GM12878 (cell line): Measurements from ENCODE around the gene MYH10. TPM values are rescaled to one million over a fixed set of nuclear protein-coding genes. Genes with fewer than 3 reads are reported as not detected.

ENCODE experiments used
- ATAC-seq: fragments of 200-7000 bp; cut with Tn5 transposase; 3 replicates; pipeline ENCODE4 v1.9.1; 2020; ENCODE audit warnings: mild to moderate bottlenecking, moderate library complexity
- BruUV-seq: library from RNA; stranded (reverse); fragments of 400-500 nt; replicated peaks from 2 replicates; lab custom pipeline; 2021; lab: Mats Ljungman, UMichigan
- CTCF ChIA-PET: fragments of 300-600 bp; sonication (Branson Sonifier 250); formaldehyde crosslinking; extraction: SDS; loops from one replicate; lab custom pipeline; 2021; ENCODE audit warnings: inconsistent platforms; lab: Yijun Ruan, JAX
- POLR2A ChIA-PET: fragments of 350-600 bp; formaldehyde crosslinking; extraction: SDS; loops from one replicate; lab custom pipeline; 2021; ENCODE audit warnings: inconsistent platforms; lab: Charles Lee
- RAD21 ChIA-PET: fragments of 300-600 bp; sonication (Branson Sonifier 250); formaldehyde crosslinking; loops from one replicate; lab custom pipeline; 2023; ENCODE audit warnings: antibody characterized with exemption; ENCODE audit not compliant: unreplicated experiment; lab: Charles Lee
- SMC1A ChIA-PET: fragments of 300-600 bp; sonication (Branson Sonifier 250); formaldehyde crosslinking; loops from one replicate; lab custom pipeline; 2023; ENCODE audit not compliant: unreplicated experiment, uncharacterized antibody; lab: Charles Lee
- DNase-seq: peaks from one replicate; pipeline ENCODE4 v3.0.0-alpha.2; 2011; ENCODE audit warnings: low read depth, low spot score
- FAIRE-seq: peaks from 3 replicates; lab custom pipeline; 2011; peaks lifted over from hg19 to GRCh38; lab: Jason Lieb, UNC
- H2AFZ ChIP-seq: 2 replicates; pipeline ENCODE4 v1.6.0; 2011; ENCODE audit warnings: low read depth, low read length, control low read depth; ENCODE audit not compliant: control insufficient read depth
- H3K27ac ChIP-seq: 2 replicates; pipeline ENCODE4 v1.5.1; 2011; ENCODE audit warnings: control low read depth; ENCODE audit not compliant: control insufficient read depth, insufficient read depth
- H3K27me3 ChIP-seq, 2 experiments: replicated peaks in 1 of 2; 2 replicates each; pipeline versions ENCODE4 v1.6.0 to v1.6.1; 2011; ENCODE audit warnings: low read length in 1 of 2; ENCODE audit not compliant: control insufficient read depth in 2 of 2, insufficient read depth in 2 of 2
- H3K36me3 ChIP-seq, 2 experiments: 2 replicates each; pipeline ENCODE4 v1.5.1; 2011; ENCODE audit warnings: low read length in 1 of 2; ENCODE audit not compliant: control insufficient read depth in 2 of 2, insufficient read depth in 2 of 2
- H3K4me1 ChIP-seq: 2 replicates; pipeline ENCODE4 v1.6.1; 2011; ENCODE audit warnings: mild to moderate bottlenecking, low read length, moderate library complexity, mixed read lengths; ENCODE audit not compliant: control insufficient read depth, insufficient read depth
- H3K4me2 ChIP-seq: 2 replicates; pipeline ENCODE4 v1.6.0; 2011; ENCODE audit warnings: control low read depth; ENCODE audit not compliant: control insufficient read depth, insufficient read depth
- H3K4me3 ChIP-seq: fragments of 200-600 bp; sonication (generic); 2 replicates; pipeline ENCODE4 v1.5.1; 2016
- H3K79me2 ChIP-seq: 2 replicates; pipeline ENCODE4 v1.6.0; 2011; ENCODE audit warnings: low read length; ENCODE audit not compliant: control insufficient read depth, insufficient read depth
- H3K9ac ChIP-seq: 2 replicates; pipeline ENCODE4 v1.8.0; 2011; ENCODE audit warnings: low read length, control low read depth, mixed read lengths; ENCODE audit not compliant: control insufficient read depth, insufficient read depth
- H3K9me3 ChIP-seq: replicated peaks from 3 replicates; pipeline ENCODE4 v1.5.1; 2011; ENCODE audit warnings: mild to moderate bottlenecking, low read length; ENCODE audit not compliant: control insufficient read depth, insufficient read depth
- H4K20me1 ChIP-seq: 2 replicates; pipeline ENCODE4 v1.6.0; 2011; ENCODE audit not compliant: control insufficient read depth, insufficient read depth
- CEBPZ ChIP-seq: fragments of 150-350 bp; IDR thresholded peaks from 2 replicates; pipeline ENCODE4 v1.6.1; 2016; ENCODE audit warnings: low read depth, low read length
- CTCF ChIP-seq, 3 experiments: IDR thresholded peaks in 2 of 3; conservative IDR thresholded peaks in 1 of 3; 2 replicates each; pipeline ENCODE4 v1.5.1; 2011; ENCODE audit warnings: low read depth in 3 of 3, low read length in 3 of 3, mild to moderate bottlenecking in 3 of 3, control low read depth in 2 of 3, moderate library complexity in 2 of 3, inconsistent platforms in 1 of 3, mixed read lengths in 1 of 3; ENCODE audit not compliant: control insufficient read depth in 2 of 3, insufficient read depth in 1 of 3; ENCODE audit errors: extremely low read depth in 1 of 3
- E4F1 ChIP-seq: fragments of 450-650 bp; IDR thresholded peaks from 2 replicates; pipeline ENCODE4 v1.6.1; 2018; ENCODE audit warnings: borderline replicate concordance, mild to moderate bottlenecking; ENCODE audit not compliant: partially characterized antibody
- EGR1 ChIP-seq, 2 experiments: IDR thresholded peaks; 1 replicate in 1 of 2; 2 replicates in 1 of 2; pipeline ENCODE4 v1.6.1; 2011 to 2012; ENCODE audit warnings: low read depth in 2 of 2, low read length in 2 of 2, borderline replicate concordance in 1 of 2, mild to moderate bottlenecking in 1 of 2, moderate library complexity in 1 of 2
- MLLT1 ChIP-seq: fragments of 450-650 bp; IDR thresholded peaks from 2 replicates; pipeline ENCODE4 v1.6.1; 2016; ENCODE audit warnings: mild to moderate bottlenecking
- MYB ChIP-seq: fragments of 150-350 bp; IDR thresholded peaks from 2 replicates; pipeline ENCODE4 v1.6.1; 2014; ENCODE audit warnings: mild to moderate bottlenecking, low read depth, low read length, borderline replicate concordance
- NFYB ChIP-seq: IDR thresholded peaks from 2 replicates; pipeline ENCODE4 v1.6.1; 2011; ENCODE audit warnings: low read depth, mild to moderate bottlenecking, low read length, improper control_type of control experiment, moderate library complexity; ENCODE audit not compliant: insufficient read depth
- NKRF ChIP-seq: fragments of 450-650 bp; conservative IDR thresholded peaks from 2 replicates; pipeline ENCODE4 v1.6.1; 2017; ENCODE audit warnings: mild to moderate bottlenecking, moderate library complexity
- POLR2A ChIP-seq: IDR thresholded peaks from 2 replicates; pipeline ENCODE4 v1.6.1; 2011; ENCODE audit warnings: low read depth, mild to moderate bottlenecking, low read length
- SMARCA5 ChIP-seq: fragments of 450-650 bp; IDR thresholded peaks from 2 replicates; pipeline ENCODE4 v1.6.1; 2017; ENCODE audit warnings: mild to moderate bottlenecking
- ZNF24 ChIP-seq: fragments of 450-650 bp; IDR thresholded peaks from 2 replicates; pipeline ENCODE4 v1.6.1; 2017; ENCODE audit warnings: antibody characterized with exemption, mild to moderate bottlenecking
- WGBS: methylation state at CpG from one replicate; pipeline ENCODE4 v1.1.6; 2016; ENCODE audit warnings: low lambda C conversion rate; ENCODE audit not compliant: insufficient replicate concordance, insufficient coverage; ENCODE audit errors: missing lambda C conversion rate; 5-methylcytosine and 5-hydroxymethylcytosine counted together
- in situ Hi-C: fragments of 300-500 bp; cut with MboI; formaldehyde crosslinking; loops from 9 replicates; pipeline ENCODE4 v1.14.3; 2018; ENCODE audit warnings: mixed read lengths
- intact Hi-C: fragments of 100-400 bp; cut with micrococcal nuclease; formaldehyde crosslinking; loops from one replicate; pipeline ENCODE4 v1.14.2; 2022; ENCODE audit not compliant: unreplicated experiment
- polyA plus RNA-seq, 11 experiments: library from polyadenylated mRNA; depleted of rRNA in 4 of 11; unstranded in 6 of 11; stranded (reverse) in 5 of 11; fragments of >200 nt; fragmentation: Nextera tagmentation in 4 of 11; fragmentation: Illumina TruSeq in 1 of 11; extraction: Ambion mirVana in 4 of 11; extraction: Trizol in 1 of 11; gene quantifications; 1 replicate in 1 of 11; 2 replicates in 10 of 11; pipeline versions ENCODE4 v1.2.1 to v1.2.3, GENCODE V29; 2011 to 2016; ENCODE audit warnings: inconsistent platforms in 2 of 11, missing spikeins in 2 of 11, low read depth in 1 of 11
- total RNA-seq, 4 experiments: library from RNA; depleted of rRNA in 3 of 4; stranded (reverse); fragments of >200 nt in 3 of 4; fragmentation: Illumina TruSeq in 1 of 4; extraction: Trizol in 1 of 4; gene quantifications; 2 replicates each; pipeline versions ENCODE4 v1.2.1 to v1.2.3, GENCODE V29; 2013 to 2021

The MYH10 gene
- total and polyA plus RNA-seq, 10 of the 15 experiments (the other 5 are each of a cell fraction or from before 2014, with no cell fraction given), result 0.33 to 7.1 (median 1.0) TPM

- 72% methylated on average over 9 of the region's 12 CpGs for WGBS
- FAIRE-seq (no peak), DNase-seq (no peak), ATAC-seq (no peak)
- H3K27me3 ChIP-seq, result no peaks in the 10 kb centered on the region
- H3K9me3 ChIP-seq, result no peaks in the 10 kb centered on the region
- no peak overlapping the region for H3K27ac ChIP-seq
- no TSS peak for BruUV-seq
- RAD21 ChIA-PET, result no interaction called here
- H3K4me2 ChIP-seq, result no peak overlapping the region
- POLR2A ChIA-PET, result interaction anchor here (0.9 kb wide), 1 partner anchor 59 kb away, joined by 3 read pairs; the partner anchor contains the start of gene NDEL1
- H3K4me1 ChIP-seq, result no peaks in the 10 kb centered on the region
- H3K9ac ChIP-seq, result no peak overlapping the region
- H3K36me3 ChIP-seq, result no peaks in the 10 kb centered on the region
- no peaks in the 10 kb centered on the region for H4K20me1 ChIP-seq
- H3K4me3 ChIP-seq, result no peak overlapping the region
- SMC1A ChIA-PET, result no interaction called here
- intact Hi-C loops (no loop called here), in situ Hi-C loops (no loop called here)
- CTCF ChIA-PET, result interaction anchor here (0.7 kb wide), 1 partner anchor 11 kb away, joined by 3 read pairs; no protein-coding TSS in a partner anchor
- no peak overlapping the region for H2AFZ ChIP-seq
- H3K79me2 ChIP-seq, result no peaks in the 10 kb centered on the region
- TF ChIP-seq NFYB, result no peak
- no peak for TF ChIP-seq CTCF (IDR thresholded peaks at IDR 0.05 in 2 of 3, conservative IDR thresholded peaks at IDR 0.05 in 1 of 3; ENCODE audit: control insufficient read depth in 2 of 3, extremely low read depth in 1 of 3, insufficient read depth in 1 of 3, low read depth in 3 of 3, low read length in 3 of 3)
- TF ChIP-seq MYB, result no peak
- TF ChIP-seq ZNF24, result no peak
- TF ChIP-seq MLLT1, result no peak
- TF ChIP-seq E4F1, result no peak
- no peak for TF ChIP-seq NKRF
- no peak for TF ChIP-seq EGR1 (IDR thresholded peaks at IDR 0.05; ENCODE audit: borderline replicate concordance in 1 of 2, low read depth in 2 of 2, low read length in 2 of 2)
- no peak for TF ChIP-seq POLR2A
- no peak for TF ChIP-seq SMARCA5
- no peak for TF ChIP-seq CEBPZ
These were observed 136.5 kb downstream of the MYH10 start for GRCh38 chr17:8494021-8494420.
